ENCODE results near the gene IL5. TPM values are rescaled to one million over a fixed set of nuclear protein-coding genes. Genes with fewer than 3 reads are reported as not detected.
A peak's percentile ranks its signal among the peaks of the same experiment; 100 is the strongest.

IL5 gene
- total RNA-seq, 2 experiments from 2014 or later: 2.6 to 3.3 TPM

DNA sequence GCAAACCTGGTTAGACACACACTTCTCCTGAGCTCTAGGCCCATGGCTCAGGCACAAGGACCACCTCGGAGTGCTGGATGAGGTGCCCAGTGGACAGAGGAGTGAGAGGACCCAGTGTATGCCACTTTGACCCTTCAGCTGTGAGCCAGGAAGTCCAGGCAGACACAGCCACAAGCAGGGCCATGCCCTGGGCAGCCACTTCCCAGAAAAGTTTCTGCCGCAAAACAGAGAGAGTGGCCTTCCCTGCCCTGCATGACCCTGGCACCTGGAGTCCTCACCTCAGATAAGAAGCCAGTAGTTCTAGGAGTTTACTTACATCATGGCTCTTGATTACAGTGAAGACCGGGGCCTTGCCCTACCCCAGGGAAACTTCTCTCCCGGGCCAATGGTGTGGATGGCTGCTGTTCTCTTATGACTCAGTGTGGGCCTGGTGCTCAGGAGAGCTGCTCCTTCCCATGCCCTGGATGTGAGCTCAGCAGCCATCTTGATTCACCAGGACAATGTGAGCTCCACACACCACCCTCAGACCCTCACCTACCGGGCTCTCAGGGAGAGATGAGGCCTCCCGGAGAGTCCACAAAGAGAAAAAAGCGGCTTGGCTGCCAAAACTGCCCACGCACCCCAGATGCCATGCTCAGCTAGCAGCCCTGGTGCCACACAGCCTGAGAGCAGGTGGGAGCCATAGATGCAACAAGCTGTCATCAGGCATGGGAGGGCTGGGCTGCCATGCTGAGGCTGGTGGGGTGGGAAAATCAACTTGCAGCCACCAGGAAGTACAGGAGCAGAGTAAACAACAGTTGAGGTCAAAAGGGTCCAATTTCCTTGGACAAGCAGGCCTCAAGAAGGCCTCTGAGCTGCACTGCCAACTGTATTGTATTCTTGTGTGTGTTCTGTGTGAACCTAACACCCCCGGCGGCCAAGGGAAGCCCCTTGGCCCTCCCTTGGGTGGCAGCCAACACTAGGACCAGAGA lies 41.1 kb downstream of the IL5 start:
- H3K9me3 Mint-ChIP-seq: no peaks in the 10 kb centered on the region
- no peak overlapping the region for H3K27ac Mint-ChIP-seq
- no peak for DNase-seq
- peaks cover under 1% of the 10 kb centered on the region for H3K36me3 Mint-ChIP-seq (ENCODE audit: low read depth)
- H3K4me1 Mint-ChIP-seq: peaks cover 37% of the 10 kb centered on the region
- CTCF ChIA-PET: interaction anchor here (1.2 to 12.6 kb wide), 13 partner anchors 8 to 327 kb away, joined by 3 to 333 read pairs (median 10); partner anchors contain the start of gene IRF1
- no peak overlapping the region for H3K4me3 Mint-ChIP-seq
- POLR2A ChIA-PET: interaction anchor here (1.4 to 30.0 kb wide), 4 partner anchors 22 to 111 kb away, joined by 5 to 1032 read pairs (median 72); partner anchors contain the start of gene IRF1
- H3K27me3 Mint-ChIP-seq: peaks cover 5% of the 10 kb centered on the region

DNA sequence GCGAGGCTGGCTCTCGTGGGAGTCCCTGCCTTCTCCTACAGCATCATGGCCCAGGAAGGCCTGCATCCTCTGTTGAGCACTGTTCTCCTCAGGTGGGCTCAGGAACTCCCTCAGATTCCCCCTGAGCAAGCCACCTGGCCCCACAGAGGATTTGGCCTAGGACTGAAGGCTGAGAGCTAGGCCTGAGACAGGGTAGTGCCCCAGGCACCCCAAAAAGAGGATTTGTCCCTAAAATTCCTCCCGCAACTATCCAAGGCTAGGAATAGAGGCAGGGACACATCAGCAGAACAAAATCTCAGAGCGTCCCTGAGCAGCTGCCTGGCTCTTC lies 41.7 kb downstream of the IL5 start:
- DNase-seq: no peak
- Mint-ChIP-seq H3K4me1 (peaks cover 39% of the 10 kb centered on the region), H3K4me3 (no peak overlapping the region), H3K27me3 (peaks cover 5% of the 10 kb centered on the region), H3K36me3 (ENCODE audit: low read depth) (no peaks in the 10 kb centered on the region), H3K27ac (no peak overlapping the region), H3K9me3 (no peaks in the 10 kb centered on the region)
- POLR2A ChIA-PET: interaction anchor here (1.4 to 33.4 kb wide), 6 partner anchors 21 to 110 kb away, joined by 5 to 1155 read pairs (median 72); partner anchors contain the start of gene IRF1
- CTCF ChIA-PET: interaction anchor here (1.0 to 12.6 kb wide), 27 partner anchors 9 to 328 kb away, joined by 3 to 333 read pairs (median 8); partner anchors contain the start of gene IRF1

DNA sequence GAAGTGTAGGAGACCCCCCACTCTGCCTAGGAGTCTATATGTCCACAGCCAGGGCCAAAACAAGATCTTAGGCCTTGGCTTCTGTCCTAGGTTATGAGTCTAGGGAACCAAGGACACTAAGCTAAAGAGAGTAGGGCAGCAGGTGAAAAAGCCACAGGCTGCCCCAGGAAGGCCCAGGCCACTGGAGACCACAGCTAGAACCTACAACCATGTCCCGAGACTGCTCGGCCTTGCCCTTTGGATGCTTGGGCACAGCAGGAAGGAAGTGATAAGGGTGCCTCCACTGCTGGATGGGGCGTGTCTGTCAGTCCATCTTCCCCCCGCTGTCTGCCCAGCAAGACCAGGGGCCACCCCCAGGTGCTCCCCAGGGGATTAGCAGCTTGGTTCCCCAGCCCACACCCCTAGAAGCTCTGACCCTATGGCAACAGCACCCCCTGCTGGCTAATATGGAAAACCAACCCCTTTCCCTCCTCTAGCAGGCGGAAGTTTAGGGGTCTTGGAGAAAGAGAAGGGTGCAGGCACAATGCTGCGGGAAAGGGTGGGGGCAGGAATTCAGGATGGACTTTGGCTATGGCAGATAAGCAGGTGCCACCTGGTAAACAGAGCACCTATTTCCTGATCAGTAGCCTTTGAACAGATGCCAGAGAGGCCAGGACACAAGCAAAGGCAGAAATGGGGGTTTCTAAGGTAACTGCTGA lies 42.2 kb downstream of the IL5 start:
- CTCF ChIA-PET: interaction anchor here (0.6 to 12.6 kb wide), 42 partner anchors 8 to 435 kb away, joined by 3 to 333 read pairs (median 6); partner anchors contain the start of gene IRF1
- peaks cover 3% of the 10 kb centered on the region for H3K27me3 Mint-ChIP-seq
- H3K9me3 Mint-ChIP-seq: no peaks in the 10 kb centered on the region
- POLR2A ChIA-PET: interaction anchor here (1.4 to 33.4 kb wide), 7 partner anchors 20 to 110 kb away, joined by 4 to 1155 read pairs (median 7); partner anchors contain the start of gene IRF1
- H3K27ac Mint-ChIP-seq: no peak overlapping the region
- no peak overlapping the region for H3K4me3 Mint-ChIP-seq
- peak; percentile 78 for DNase-seq
- peaks cover 2% of the 10 kb centered on the region for H3K36me3 Mint-ChIP-seq (ENCODE audit: low read depth)
- H3K4me1 Mint-ChIP-seq: peaks cover 39% of the 10 kb centered on the region

DNA sequence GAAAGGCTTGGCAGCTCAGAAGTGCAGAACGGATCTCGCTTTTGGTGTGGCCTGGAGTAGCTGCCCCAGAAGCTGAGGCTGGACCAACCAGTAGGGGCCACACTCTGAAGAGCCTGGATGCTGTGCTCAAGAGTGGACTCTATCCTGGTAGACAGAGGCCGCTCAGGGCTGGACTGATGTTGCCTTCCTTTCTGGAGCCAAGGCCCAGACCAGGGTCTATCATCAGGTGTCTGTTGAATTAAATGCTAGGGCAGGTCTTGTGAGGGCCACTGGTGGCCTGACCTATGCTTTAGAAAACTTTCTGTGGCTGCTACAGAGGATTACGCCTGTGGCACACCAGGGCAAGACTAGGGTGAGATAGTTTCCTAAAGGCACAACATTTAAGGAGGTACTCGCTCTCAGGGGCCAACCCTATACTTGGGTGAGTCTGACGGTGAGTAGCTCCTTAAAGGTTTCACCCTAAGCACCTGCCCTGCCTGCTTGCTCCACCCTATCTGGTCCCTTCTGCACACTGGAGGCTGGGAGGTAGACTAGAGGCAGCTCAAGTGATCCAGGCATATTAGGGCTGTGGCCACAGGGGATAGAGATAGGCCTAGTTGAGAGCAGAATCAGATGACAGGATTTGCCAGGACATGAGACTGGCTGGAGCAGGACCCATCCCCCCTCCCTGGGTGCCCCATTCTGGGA lies 42.9 kb downstream of the IL5 start:
- peak overlapping the region; percentile 18 for H3K27ac Mint-ChIP-seq

DNA sequence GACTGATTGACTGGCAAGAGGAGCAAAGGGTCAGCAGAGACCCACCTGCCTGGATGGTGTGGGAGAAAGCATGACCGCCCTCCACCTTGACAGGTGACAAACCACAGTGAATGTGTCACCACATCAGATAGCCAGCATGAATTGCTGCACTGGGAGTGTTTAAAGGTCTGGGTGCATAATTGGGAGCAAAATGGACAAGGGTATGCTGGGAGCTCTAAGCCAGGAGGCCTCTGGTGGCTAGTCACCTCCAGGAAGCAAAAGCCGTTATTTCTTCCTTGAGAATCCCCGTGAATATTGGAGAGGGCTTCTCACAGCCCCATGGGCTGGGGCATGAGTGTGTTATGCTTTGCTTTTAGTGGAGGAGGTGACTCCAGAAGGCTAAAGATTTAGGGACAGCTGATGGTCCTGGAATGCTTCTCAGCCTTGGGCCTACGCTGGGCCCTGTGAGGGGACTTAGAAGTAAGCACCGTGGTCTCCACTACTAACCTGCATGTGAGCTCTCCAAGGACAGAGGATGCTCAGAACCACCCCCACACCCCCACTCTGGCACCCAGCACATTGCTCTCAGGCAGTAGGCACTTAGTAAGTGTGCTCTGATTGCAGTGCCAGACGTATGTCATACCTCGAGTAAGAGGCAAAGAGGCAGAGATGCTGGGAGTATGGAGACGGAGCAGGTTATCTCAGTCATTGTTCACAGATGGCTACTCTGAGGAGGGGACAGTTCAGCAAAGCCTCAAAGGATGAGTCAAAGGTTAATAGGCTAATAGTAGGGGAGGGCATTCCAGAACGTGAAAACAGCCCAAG lies 43.7 kb downstream of the IL5 start:
- ChIA-PET CTCF (interaction anchor here (1.3 to 12.6 kb wide), 13 partner anchors 10 to 133 kb away, joined by 3 to 333 read pairs (median 9); partner anchors contain the start of gene IRF1), POLR2A (interaction anchor here (0.8 to 33.4 kb wide), 8 partner anchors 19 to 108 kb away, joined by 3 to 1155 read pairs (median 113); partner anchors contain the start of gene IRF1)
- H3K9me3 Mint-ChIP-seq: no peaks in the 10 kb centered on the region
- H3K27me3 Mint-ChIP-seq: no peaks in the 10 kb centered on the region
- H3K4me1 Mint-ChIP-seq: peaks cover 49% of the 10 kb centered on the region
- H3K4me3 Mint-ChIP-seq: no peak overlapping the region
- peak overlapping the region; percentile 18 for H3K27ac Mint-ChIP-seq
- peaks cover 2% of the 10 kb centered on the region for H3K36me3 Mint-ChIP-seq (ENCODE audit: low read depth)
- no peak for DNase-seq

More for the DNA sequence above, 42.9 kb downstream of the IL5 start:
- peaks cover 2% of the 10 kb centered on the region for H3K36me3 Mint-ChIP-seq (ENCODE audit: low read depth)
- H3K9me3 Mint-ChIP-seq: no peaks in the 10 kb centered on the region
- DNase-seq: no peak
- CTCF ChIA-PET: interaction anchor here (0.6 to 12.6 kb wide), 42 partner anchors 8 to 434 kb away, joined by 3 to 333 read pairs (median 6); partner anchors contain the start of gene IRF1
- H3K4me1 Mint-ChIP-seq: peaks cover 41% of the 10 kb centered on the region
- H3K4me3 Mint-ChIP-seq: no peak overlapping the region
- no peaks in the 10 kb centered on the region for H3K27me3 Mint-ChIP-seq
- POLR2A ChIA-PET: interaction anchor here (1.4 to 33.4 kb wide), 7 partner anchors 20 to 109 kb away, joined by 4 to 1155 read pairs (median 7); partner anchors contain the start of gene IRF1

DNA sequence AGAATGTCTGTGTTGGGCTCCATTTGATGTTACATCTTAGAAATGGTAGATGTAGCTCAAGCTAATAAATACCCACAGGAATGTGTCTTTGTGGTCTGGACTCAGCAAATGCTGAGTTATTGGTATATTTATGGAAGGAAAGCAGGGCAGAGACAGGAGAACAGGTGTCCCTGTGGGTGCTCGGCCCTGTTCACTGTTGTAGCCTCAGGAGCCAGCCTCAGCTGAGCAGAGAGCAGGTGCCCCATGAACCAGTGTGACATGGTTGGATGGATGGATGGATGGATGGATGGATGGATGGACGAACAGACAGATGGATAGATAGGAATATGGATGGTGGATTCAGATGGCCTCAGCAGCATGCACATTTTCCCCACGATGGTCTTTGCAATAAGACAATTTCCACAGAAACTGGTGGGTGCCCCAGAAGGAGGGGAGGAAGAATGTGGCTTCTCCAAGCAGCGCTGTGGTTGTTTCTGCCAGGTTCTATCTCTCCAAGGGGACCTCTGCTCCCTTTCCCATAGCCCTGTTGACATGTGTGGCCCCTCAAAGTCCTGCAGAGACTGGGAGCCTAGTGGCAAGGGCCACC lies 44.5 kb downstream of the IL5 start:
- peaks cover 57% of the 10 kb centered on the region for H3K4me1 Mint-ChIP-seq
- POLR2A ChIA-PET: interaction anchor here (1.2 to 33.4 kb wide), 7 partner anchors 18 to 189 kb away, joined by 5 to 1155 read pairs (median 399); partner anchors contain the start of gene IRF1
- DNase-seq: no peak

DNA sequence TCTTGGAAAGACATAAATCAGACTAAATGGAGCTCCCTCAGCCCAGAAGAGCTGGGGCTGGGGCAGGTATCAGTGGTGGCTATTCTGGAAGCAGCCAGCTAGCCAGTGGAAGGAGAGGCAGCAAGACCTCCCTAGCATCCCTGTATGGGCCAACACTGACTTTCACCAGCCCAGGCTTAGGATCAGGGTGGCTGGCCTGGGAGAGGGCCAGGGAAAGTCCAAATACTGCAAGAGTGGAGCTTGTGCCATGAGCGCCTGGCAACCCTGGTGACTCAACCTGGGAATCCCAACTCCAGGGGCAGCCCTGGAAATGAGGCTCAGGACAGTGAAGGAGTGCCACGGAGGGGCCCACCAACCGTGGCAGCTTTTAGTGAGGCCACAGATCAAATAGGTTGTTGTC lies 45.2 kb downstream of the IL5 start:
- POLR2A ChIA-PET: interaction anchor here (1.2 to 33.4 kb wide), 7 partner anchors 17 to 190 kb away, joined by 5 to 1155 read pairs (median 399); partner anchors contain the start of gene IRF1
- H3K4me3 Mint-ChIP-seq: no peak overlapping the region

More for the DNA sequence above, 44.5 kb downstream of the IL5 start:
- Mint-ChIP-seq H3K36me3 (ENCODE audit: low read depth) (peaks cover 4% of the 10 kb centered on the region), H3K27ac (peak overlapping the region; percentile 68), H3K27me3 (no peaks in the 10 kb centered on the region), H3K4me3 (no peak overlapping the region), H3K9me3 (no peaks in the 10 kb centered on the region)
- CTCF ChIA-PET: interaction anchor here (0.9 to 12.6 kb wide), 12 partner anchors 9 to 280 kb away, joined by 3 to 333 read pairs (median 6); partner anchors contain the start of genes CCNI2 and IRF1

DNA sequence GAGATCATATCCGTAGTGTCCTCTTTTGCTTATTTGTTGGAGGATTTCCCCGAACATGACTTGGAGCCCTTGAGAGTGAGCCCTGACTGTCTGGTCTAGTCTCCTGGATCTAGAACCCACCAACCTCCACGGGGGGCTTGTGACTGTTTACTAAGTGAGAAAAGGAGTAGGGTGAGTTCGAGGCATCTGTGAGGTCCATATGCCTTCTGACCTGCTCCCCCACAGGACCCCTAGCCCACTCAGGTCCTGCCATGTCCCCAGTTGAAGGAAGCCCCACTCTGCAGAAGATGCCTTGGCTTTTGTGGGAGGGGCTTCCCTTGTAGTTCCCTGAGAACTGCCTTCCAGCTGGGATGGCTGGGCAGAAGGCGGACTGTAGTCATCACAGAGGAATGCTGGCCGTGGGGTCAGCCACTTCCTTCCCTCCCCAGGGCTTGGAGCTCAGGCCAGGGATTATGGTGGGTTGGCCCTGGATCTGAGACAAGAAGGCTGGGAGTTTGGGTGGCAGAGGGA lies 45.8 kb downstream of the IL5 start:
- Mint-ChIP-seq H3K27me3 (no peaks in the 10 kb centered on the region), H3K4me3 (peak overlapping the region; percentile 96)
- POLR2A ChIA-PET: interaction anchor here (1.2 to 33.4 kb wide), 7 partner anchors 17 to 191 kb away, joined by 5 to 1155 read pairs (median 399); partner anchors contain the start of gene IRF1

More for the DNA sequence above, 45.2 kb downstream of the IL5 start:
- H3K27ac Mint-ChIP-seq: peak overlapping the region; percentile 91
- peaks cover 5% of the 10 kb centered on the region for H3K36me3 Mint-ChIP-seq (ENCODE audit: low read depth)
- H3K4me1 Mint-ChIP-seq: peaks cover 64% of the 10 kb centered on the region
- H3K9me3 Mint-ChIP-seq: no peaks in the 10 kb centered on the region
- H3K27me3 Mint-ChIP-seq: no peaks in the 10 kb centered on the region
- DNase-seq: no peak
- CTCF ChIA-PET: interaction anchor here (0.9 to 12.6 kb wide), 12 partner anchors 9 to 280 kb away, joined by 3 to 333 read pairs (median 6); partner anchors contain the start of genes CCNI2 and IRF1

DNA sequence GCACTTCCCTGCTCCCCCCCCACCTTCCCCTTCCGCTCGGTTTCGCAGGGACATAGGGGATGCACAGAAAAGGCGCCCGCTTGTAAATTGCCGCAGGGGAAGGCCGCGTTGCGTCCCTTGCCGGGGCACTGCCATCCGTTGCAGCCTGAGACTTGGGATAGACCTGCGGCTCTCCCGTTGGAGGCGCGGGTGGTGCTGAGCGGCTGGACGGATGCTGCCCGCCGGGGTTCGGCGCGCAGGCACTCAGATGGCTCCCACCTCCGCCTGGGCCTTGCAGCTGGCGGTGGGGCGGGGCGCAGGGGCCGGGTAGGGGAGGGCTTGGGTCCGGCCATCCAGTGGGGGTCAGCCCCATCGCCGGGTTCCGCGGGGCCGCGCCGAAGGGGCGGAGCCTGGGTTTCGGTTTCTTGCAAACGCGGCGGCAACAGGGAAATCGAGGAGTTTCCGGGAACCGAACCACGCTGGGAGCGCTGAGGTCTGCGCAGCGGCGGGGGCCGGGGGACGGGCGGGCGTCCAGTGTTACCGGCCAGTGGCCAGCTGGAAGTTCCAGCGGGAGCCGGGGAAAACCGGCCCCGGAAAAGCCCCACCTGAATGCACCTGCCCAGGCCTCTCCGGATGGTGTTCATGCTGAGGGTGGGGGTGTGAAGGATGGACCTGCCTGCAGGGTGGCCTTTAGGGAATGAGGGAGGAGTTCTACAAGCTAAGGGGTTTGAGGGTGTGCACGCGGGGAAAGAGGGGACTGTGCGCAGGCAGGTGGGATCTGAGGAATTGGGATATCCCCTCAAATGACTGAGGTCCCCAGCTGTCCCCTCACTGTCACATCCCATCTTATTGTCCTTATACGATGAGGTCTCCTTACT lies 46.5 kb downstream of the IL5 start:
- Mint-ChIP-seq H3K36me3 (ENCODE audit: low read depth) (peaks cover 5% of the 10 kb centered on the region), H3K27me3 (no peaks in the 10 kb centered on the region)

More for the DNA sequence above, 45.8 kb downstream of the IL5 start:
- H3K36me3 Mint-ChIP-seq (ENCODE audit: low read depth): peaks cover 5% of the 10 kb centered on the region
- DNase-seq: no peak
- CTCF ChIA-PET: interaction anchor here (1.2 to 12.6 kb wide), 9 partner anchors 12 to 110 kb away, joined by 3 to 333 read pairs (median 7); no protein-coding TSS in a partner anchor
- peaks cover 68% of the 10 kb centered on the region for H3K4me1 Mint-ChIP-seq
- H3K9me3 Mint-ChIP-seq: no peaks in the 10 kb centered on the region
- peak overlapping the region; percentile 91 for H3K27ac Mint-ChIP-seq

More for the DNA sequence above, 46.5 kb downstream of the IL5 start:
- Mint-ChIP-seq H3K9me3 (no peaks in the 10 kb centered on the region), H3K27ac (peak overlapping the region; percentile 91), H3K4me1 (peaks cover 75% of the 10 kb centered on the region), H3K4me3 (peak overlapping the region; percentile 96)
- ChIA-PET POLR2A (interaction anchor here (0.6 to 33.4 kb wide), 19 partner anchors 10 to 333 kb away, joined by 3 to 1155 read pairs (median 10); partner anchors contain the start of genes IRF1, KIF3A, RAD50 and SLC22A5), CTCF (interaction anchor here (0.6 to 12.6 kb wide), 20 partner anchors 9 to 270 kb away, joined by 3 to 333 read pairs (median 6); no protein-coding TSS in a partner anchor)
- peak; percentile 78 for DNase-seq

Measured in activated CD4-positive, alpha-beta memory T cell treated with anti-CD3 and anti-CD28 coated beads, Interleukin-2, amount 10 ng/mL, durations not matched to agents 7 days and 5 days (primary cell).